ENCODE data around the gene MESP1.
"Not testable (repeated sequence)": the region's sequence is repeated elsewhere in the genome, so short reads cannot be mapped to it uniquely, and the experiment has no call there.

Gene MESP1

GRCh38 chr15:89750560-89751542, at the start of gene MESP1:
Gene MESP1 (minus strand): TSS chr15:89751249. CDS start chr15:89751231, 18 bp downstream.
- peak; percentile 87 for DNase-seq

DNA sequence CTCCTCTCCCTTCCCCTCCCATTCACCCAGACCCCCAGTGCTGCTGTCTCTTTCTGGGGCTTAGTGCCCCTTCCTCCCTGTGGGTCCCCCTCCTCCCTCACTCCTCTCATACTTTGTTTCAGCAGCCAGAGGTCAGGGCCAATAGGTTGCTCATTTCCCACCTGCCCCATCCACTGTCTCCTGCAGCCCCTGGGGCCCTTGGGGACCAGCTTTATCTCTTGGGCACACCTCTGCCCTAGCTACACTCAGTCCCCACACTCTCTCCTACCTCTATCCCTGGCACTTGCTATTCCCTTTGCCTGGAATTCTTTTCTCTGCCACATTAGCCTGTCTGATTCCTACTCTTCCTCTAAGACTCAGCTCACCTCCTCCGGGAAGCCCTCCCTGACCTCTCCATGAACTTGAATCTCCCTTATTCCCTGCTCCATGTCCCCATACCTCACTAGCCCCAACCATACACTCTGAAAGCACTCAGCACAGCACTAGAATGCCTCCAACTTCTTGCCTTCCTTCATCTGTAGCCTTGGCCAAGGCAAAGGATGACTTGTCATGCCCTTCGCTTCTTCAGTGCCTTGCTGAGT, 49.0 kb upstream of the MESP1 start:
- DNase-seq = no peak

- no peak for DNase-seq
Measured at GRCh38 chr15:89799011-89799911, 48.2 kb upstream of the MESP1 start.

- DNase-seq = no peak
Measured at GRCh38 chr15:89797678-89798201, 46.7 kb upstream of the MESP1 start.

DNA sequence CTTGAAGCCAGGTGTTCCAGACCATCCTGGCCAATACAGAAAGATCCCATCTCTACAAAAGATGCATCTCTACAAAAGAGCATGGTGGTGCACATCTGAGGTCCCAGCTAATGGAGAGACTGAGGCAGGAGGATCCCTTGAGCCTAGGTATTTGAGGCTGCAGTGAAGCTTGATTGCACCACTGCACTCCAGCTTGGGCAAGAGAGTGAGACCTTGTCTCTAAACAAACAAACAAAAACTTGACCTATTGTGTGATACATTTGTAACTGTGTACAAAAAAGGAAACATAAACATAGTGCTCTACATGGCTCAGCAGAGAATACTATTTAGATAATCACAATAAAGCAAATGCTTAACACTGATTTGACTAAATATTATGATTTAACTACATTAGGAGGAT, 44.9 kb upstream of the MESP1 start:
- DNase-seq = no peak

DNA sequence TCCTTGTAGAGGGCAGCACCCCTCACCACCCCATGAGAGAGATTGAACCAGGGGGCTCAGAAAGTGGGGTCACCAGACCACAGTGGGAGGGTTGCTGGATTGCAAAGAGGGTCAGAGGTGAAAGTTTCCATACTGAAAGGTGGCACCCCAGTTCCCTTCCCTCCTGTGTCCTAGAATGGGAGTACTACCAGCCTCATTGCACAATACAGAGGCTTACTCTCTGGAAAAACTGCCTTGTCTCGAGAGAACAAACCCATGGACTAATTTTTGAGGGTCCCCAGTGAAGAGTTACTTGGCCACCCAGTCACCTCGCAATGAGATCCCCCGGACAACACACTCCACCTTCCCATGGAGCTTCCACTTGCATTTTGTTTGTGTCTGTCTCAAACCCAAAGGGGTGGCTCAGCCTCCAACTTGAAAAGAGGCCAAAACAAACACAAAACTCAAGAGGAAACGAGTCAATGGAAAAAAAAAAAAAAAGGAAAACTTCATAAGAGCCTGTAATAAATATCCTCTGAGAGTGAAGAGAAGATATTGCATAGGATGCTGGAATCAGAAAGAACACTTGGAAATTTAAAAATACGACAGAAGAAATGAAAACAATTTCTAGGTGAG, 43.7 kb upstream of the MESP1 start:
- DNase-seq = no peak

DNA sequence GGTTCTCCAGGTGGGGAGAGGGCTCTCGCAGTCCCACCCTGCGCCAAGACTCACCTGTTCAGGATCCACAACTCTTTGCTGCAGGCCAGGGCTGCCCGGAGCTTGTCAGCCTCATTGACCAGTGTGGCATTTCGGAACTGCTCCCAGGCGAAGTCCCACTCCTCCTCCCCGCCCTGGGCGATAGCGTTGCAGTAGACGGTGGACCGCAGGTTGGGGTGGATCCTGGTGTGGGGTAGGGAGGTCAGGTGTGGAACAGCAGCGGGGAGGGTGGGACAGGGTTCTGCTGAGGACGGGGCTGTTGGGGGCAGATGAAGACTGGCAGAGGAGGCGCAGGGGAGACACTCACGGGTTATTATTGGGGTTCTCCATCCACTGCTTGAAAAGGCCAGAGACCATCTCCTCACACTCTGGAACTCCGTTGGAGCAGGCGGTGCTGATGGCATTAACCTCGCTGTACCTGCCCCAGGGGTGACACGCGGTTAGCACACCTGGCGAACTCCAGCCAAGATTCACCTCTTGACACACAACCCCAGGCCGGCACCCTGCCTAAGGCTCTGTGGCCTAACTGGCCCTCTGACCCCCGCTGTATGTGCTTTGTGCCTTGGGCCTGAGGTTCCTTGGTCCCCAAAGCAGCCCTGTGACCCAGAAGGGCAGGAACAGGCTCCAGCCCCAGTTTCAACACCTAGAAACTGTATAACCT, 41.2 kb upstream of the MESP1 start:
- no peak for DNase-seq

- DNase-seq = no peak
Measured at GRCh38 chr15:89790661-89791060, 39.6 kb upstream of the MESP1 start.

GRCh38 chr15:89790206-89790605, 39.2 kb upstream of the MESP1 start:
- DNase-seq = no peak

DNA sequence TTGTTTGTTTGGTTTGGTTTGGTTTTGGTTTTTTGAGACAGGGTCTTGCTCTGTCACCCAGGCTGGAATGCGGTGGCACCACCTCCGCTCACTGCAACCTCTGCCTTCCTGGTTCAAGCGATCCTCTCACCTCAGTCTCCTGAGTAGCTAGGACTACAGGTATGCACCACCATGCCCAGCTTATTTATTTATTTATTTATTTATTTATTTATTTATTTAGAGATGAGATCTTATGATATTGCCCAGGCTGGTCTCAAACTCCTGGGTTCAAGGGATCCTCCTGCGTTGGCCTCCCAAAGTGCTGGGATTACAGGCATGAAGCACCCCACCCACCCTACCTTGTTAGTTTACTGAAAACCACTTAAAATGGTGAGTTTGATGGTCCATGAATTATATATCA, 37.5 kb upstream of the MESP1 start:
- not testable (repeated sequence) for DNase-seq

- DNase-seq = no peak
Measured at GRCh38 chr15:89787944-89788343, 36.9 kb upstream of the MESP1 start.

DNA sequence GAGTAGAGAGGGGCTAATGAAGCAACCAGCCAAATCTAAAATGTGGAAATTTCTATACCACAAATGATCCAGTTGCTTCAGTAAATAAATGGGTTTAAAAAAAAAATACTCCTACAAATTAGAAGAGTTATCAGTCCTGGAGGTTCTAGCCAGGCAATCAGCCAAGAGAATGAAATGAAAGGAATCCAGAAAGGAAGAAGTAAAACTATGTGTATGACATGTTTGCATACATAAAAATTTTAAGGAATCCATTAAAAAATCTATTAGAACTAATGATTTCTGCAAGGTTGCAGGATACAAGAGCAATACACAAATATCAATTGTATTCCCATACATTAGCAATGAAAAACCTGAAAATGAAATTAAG, 34.7 kb upstream of the MESP1 start:
- DNase-seq = no peak

DNA sequence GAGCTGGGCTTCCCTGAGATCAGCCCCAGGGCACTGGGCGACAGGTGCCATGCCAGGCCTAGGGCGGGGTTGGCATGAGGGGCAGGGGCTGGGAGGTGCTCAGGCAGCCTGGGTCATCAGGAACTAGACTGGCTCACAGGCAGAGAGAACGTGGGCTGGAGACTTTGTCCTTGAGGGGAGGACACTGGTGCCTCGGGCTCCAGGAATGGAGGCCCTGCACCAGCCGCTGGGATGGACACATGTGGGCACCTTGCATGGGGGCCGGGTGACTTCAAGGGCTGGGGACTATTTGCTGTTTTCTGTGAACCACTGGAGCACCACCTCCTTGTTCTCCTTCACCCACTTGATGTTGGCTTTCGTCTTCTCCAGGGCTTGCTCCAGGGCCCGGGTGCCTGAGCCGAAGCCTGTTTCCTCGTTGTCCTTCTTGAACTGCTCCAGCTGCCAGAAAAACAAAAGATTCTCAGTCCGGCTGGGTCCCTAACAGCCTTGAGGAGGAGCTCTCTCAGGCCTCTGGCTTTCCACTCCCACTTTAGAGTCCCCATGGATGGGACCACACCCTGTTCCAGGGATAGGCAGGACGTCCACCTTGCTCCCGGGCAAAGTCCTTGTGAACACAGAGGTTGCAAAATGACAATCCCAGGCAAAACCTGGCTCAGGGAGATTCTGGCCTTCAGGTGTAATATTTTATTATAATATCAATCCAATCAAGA, 34.2 kb upstream of the MESP1 start:
- no peak for DNase-seq

GRCh38 chr15:89784686-89784960, 33.6 kb upstream of the MESP1 start:
- DNase-seq = no peak

DNA sequence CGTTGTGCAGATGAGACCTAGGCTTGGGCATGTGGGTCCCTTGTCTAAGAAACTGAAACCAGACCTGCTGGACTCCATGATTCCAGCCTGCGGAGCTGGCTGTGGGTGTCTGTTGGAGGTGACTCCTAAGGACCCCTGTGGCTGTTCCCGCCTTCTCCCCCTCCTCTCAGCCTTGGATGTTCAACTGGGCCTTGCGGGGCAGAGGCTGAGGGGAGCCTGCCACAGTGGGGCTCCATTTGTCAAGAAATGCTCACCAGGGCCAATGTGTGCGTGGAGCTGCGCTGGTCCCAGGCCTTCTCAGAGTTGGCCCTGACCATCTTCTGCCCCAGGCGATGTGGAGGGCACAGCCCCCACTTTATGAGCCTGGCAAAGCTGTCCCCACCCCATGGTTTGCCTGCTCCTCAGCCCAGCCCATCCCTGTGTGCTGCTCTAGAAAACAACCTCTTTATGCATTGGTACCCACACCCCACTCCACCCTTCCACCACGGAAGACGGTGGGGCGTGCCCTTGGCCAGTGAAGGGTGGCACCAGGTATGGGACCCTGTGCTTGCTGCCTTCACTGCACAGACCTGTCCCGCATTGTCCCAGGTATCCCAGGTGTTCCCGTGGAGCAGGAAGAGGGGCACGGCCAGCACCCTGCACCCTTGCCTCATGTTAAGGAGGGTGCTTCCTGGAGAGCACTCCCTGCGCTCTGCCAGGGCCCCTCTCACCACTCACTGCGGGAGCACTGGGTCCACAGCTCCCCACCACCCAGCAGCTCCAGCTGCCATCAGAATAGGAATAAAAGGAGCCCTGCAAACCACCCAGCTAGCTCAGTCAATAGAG, 33.0 kb upstream of the MESP1 start:
- no peak for DNase-seq

DNA sequence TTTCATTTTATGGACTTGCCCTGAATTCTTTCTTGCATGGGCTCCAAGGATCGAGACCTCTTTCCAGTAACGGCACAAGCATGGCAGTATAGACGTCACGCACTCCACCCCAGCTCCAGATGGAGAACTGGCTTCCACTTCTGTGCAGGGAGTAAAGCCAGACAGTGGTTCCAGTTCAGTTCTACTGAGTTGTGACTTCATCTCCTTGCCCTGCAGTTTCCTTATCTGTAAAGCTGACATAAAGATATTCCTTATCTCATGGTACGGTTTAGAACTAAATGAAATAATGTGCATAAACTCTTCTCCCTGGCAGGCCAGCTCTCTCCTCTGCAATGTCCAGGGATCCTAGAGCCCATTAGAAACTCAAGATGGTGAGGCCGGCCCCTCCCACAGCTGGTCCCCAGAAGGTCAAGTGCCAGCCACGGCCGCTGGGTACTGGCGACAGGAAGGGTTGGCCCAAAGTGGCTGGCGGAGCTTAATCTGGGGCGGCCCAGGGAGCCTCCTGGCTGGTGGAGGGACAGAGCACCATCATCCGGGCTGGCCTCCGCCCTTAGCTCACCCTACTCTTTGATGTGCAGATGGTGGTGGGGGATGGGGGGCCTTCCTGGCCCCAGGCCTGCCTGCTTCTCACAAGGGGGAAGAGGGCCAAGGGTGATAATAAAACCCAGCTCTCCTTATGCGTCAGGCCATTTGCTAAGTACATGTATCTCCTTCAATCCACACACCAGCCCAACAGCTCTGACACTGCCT, 32.2 kb upstream of the MESP1 start:
- DNase-seq = no peak

- DNase-seq = not testable (repeated sequence)
Measured at GRCh38 chr15:89782619-89782950, 31.5 kb upstream of the MESP1 start.

DNA sequence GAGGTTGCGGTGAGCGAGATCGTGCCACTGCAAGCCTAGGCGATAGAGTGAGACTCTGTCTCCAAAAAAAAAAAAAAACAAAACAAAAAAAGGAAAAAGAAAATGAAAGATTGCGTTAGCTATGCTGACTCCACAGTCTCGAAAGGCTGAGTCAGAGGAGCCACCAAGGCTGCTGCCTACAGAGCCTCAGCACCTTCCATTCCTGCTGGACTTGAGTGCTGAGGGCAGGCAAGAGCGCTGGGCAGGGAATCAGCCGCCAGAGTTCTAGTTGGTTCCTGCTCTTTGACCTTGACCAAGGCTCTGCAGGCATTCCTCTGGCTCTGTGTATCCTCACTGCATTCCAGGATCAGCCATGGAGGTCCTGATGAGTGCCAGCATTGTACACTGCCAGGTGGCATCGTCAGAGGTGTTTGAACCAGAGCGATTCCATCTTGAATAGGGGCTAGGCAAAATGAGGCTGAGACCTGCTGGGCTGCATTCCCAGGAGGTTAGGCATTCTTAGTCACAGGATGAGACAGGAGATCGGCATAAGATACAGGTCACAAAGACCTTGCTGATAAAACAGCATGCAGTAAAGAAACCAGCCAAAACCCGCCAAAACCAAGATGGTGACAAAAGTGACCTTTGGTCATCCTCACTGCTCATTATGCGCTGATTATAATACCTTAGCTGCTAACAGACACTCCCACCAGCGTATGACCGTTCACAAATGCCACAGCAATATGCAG, 31.0 kb upstream of the MESP1 start:
- DNase-seq = no peak

GRCh38 chr15:89781055-89781454, 30.0 kb upstream of the MESP1 start:
- DNase-seq = peak; percentile 41
